ENCODE data around the gene CD4. TPM values are rescaled to one million over a fixed set of nuclear protein-coding genes. Genes with fewer than 3 reads are reported as not detected.

Gene CD4
- polyA plus RNA-seq, 4 donors: 0.89 to 19.1 (median 6.5) TPM

- 57 to 74% (median 72%) methylated on average over 16 of the region's 16 CpGs for WGBS, 3 donors
- Histone ChIP-seq H3K27me3 (ENCODE audit: control insufficient read depth in 3 of 3, insufficient read depth in 3 of 3, low read length in 3 of 3) (no peaks in the 10 kb centered on the region), H3K4me3 (ENCODE audit: low read depth in 1 of 3, low read length in 3 of 3) (no peak overlapping the region), H3K4me1 (ENCODE audit: control insufficient read depth in 3 of 3, insufficient read depth in 2 of 3, low read depth in 1 of 3, low read length in 2 of 3) (peaks cover 0 to 24% (median 0%) of the 10 kb centered on the region in 3 donors), H3K27ac (ENCODE audit: low read depth in 1 of 3, low read length in 2 of 3) (no peak overlapping the region), H3K9me3 (ENCODE audit: control insufficient read depth in 2 of 2, insufficient read depth in 1 of 2, low read depth in 1 of 2, low read length in 1 of 2) (no peaks in the 10 kb centered on the region), H3K36me3 (ENCODE audit: control insufficient read depth in 3 of 3, insufficient read depth in 2 of 3, low read depth in 1 of 3, low read length in 3 of 3) (peaks cover 0 to 73% (median 0%) of the 10 kb centered on the region in 3 donors)
- FAIRE-seq (no peak), DNase-seq (peak in 1 of 2 donors; percentile 25)
Observed at GRCh38 chr12:6843118-6843902, 54.0 kb downstream of the CD4 start.

DNA sequence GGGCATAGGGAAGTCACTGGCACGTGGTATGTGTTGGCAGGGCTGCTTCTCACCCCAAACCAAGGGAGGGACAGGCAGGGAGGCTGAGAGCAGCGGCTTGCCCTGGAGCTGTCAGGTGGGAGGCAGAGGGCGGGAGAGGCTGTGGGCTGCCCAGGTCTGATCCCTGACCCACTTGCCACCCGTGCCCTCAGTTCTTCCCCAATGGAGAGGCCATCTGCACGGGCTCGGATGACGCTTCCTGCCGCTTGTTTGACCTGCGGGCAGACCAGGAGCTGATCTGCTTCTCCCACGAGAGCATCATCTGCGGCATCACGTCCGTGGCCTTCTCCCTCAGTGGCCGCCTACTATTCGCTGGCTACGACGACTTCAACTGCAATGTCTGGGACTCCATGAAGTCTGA, 56.1 kb downstream of the CD4 start:
- Histone ChIP-seq H3K27ac (ENCODE audit: low read depth in 1 of 3, low read length in 2 of 3) (no peak overlapping the region), H3K27me3 (ENCODE audit: control insufficient read depth in 3 of 3, insufficient read depth in 3 of 3, low read length in 3 of 3) (no peaks in the 10 kb centered on the region), H3K9me3 (ENCODE audit: control insufficient read depth in 2 of 2, insufficient read depth in 1 of 2, low read depth in 1 of 2, low read length in 1 of 2) (no peaks in the 10 kb centered on the region), H3K4me1 (ENCODE audit: control insufficient read depth in 3 of 3, insufficient read depth in 2 of 3, low read depth in 1 of 3, low read length in 2 of 3) (peaks cover 0 to 32% (median 0%) of the 10 kb centered on the region in 3 donors), H3K4me3 (ENCODE audit: low read depth in 1 of 3, low read length in 3 of 3) (no peak overlapping the region), H3K36me3 (ENCODE audit: control insufficient read depth in 3 of 3, insufficient read depth in 2 of 3, low read depth in 1 of 3, low read length in 3 of 3) (peaks cover 0 to 74% (median 3%) of the 10 kb centered on the region in 3 donors)
- DNase-seq: no peak
- no peak for FAIRE-seq
- 91 to 96% (median 91%) methylated on average over 17 of the region's 17 CpGs for WGBS, 3 donors

DNA sequence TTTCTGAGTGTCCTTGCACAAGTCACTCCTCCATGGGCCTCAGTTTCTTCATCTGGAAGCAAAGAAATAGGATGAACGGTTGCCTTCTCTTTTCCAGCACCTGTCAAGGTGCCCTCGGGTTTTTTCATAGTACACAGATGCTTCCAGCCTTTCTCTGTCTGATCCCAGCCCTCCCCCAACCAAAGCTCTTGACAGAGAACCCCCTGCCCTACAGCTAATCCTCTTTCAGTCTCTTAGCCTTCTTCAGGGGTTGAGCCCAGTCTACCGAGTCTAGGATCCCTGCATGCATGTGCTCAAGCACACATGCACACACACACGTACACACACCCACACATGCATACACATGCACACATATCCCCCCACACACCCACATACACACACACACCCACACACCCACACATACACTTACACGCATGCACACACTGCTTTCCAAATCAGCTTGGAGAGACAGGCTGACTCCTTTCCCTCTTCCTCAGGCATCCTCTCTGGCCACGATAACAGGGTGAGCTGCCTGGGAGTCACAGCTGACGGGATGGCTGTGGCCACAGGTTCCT, 57.1 kb downstream of the CD4 start:
- no peak overlapping the region for H3K27ac ChIP-seq (ENCODE audit: low read depth in 1 of 3, low read length in 2 of 3)
- no peaks in the 10 kb centered on the region for H3K27me3 ChIP-seq (ENCODE audit: control insufficient read depth in 3 of 3, insufficient read depth in 3 of 3, low read length in 3 of 3)
- peaks cover 0 to 71% (median 3%) of the 10 kb centered on the region in 3 donors for H3K36me3 ChIP-seq (ENCODE audit: control insufficient read depth in 3 of 3, insufficient read depth in 2 of 3, low read depth in 1 of 3, low read length in 3 of 3)
- no peak overlapping the region for H3K4me3 ChIP-seq (ENCODE audit: low read depth in 1 of 3, low read length in 3 of 3)
- whole genome bisulfite sequencing, 3 donors: 88 to 91% (median 90%) methylated on average over 7 of the region's 7 CpGs
- DNase-seq (no peak), FAIRE-seq (no peak)
- H3K4me1 ChIP-seq (ENCODE audit: control insufficient read depth in 3 of 3, insufficient read depth in 2 of 3, low read depth in 1 of 3, low read length in 2 of 3): peaks cover 0 to 30% (median 0%) of the 10 kb centered on the region in 3 donors
- no peaks in the 10 kb centered on the region for H3K9me3 ChIP-seq (ENCODE audit: control insufficient read depth in 2 of 2, insufficient read depth in 1 of 2, low read depth in 1 of 2, low read length in 1 of 2)

GRCh38 chr12:6847676-6848075, 58.3 kb downstream of the CD4 start:
- no peak overlapping the region for H3K4me3 ChIP-seq (ENCODE audit: low read depth in 1 of 3, low read length in 3 of 3)
- H3K27me3 ChIP-seq (ENCODE audit: control insufficient read depth in 3 of 3, insufficient read depth in 3 of 3, low read length in 3 of 3): no peaks in the 10 kb centered on the region
- peaks cover 0 to 68% (median 3%) of the 10 kb centered on the region in 3 donors for H3K36me3 ChIP-seq (ENCODE audit: control insufficient read depth in 3 of 3, insufficient read depth in 2 of 3, low read depth in 1 of 3, low read length in 3 of 3)
- WGBS, 3 donors: 96 to 100% (median 96%) methylated on average over 2 of the region's 2 CpGs
- H3K9me3 ChIP-seq (ENCODE audit: control insufficient read depth in 2 of 2, insufficient read depth in 1 of 2, low read depth in 1 of 2, low read length in 1 of 2): no peaks in the 10 kb centered on the region
- H3K27ac ChIP-seq (ENCODE audit: low read depth in 1 of 3, low read length in 2 of 3): no peak overlapping the region
- peaks cover 0 to 22% (median 0%) of the 10 kb centered on the region in 3 donors for H3K4me1 ChIP-seq (ENCODE audit: control insufficient read depth in 3 of 3, insufficient read depth in 2 of 3, low read depth in 1 of 3, low read length in 2 of 3)
- DNase-seq (no peak), FAIRE-seq (no peak)

DNA sequence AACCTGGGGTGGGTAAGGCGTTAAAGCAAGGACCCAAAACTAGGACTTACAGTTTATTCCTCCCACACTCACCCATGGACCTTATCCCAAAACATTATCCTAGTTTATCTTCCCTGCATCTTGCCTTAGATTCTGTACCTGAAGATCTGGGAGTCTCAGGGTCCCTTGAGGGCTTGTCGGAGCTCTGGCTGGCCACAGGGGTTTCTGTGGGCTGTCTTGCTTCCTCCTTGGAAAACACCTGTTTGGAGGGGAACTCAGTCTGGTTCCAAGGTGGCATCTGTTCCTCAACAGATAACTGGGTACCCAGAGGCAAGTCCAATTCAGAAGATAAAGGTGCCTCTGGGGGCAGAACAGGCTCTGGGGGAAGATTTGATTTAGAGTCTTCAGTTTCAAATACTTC, 60.1 kb downstream of the CD4 start:
- WGBS, 3 donors: 80 to 94% (median 82%) methylated on average over 2 of the region's 2 CpGs
- no peak for FAIRE-seq
- no peak for DNase-seq

GRCh38 chr12:6849976-6850560, 60.7 kb downstream of the CD4 start:
- no peaks in the 10 kb centered on the region for H3K9me3 ChIP-seq (ENCODE audit: control insufficient read depth in 2 of 2, insufficient read depth in 1 of 2, low read depth in 1 of 2, low read length in 1 of 2)
- FAIRE-seq (no peak), DNase-seq (no peak)
- H3K27me3 ChIP-seq (ENCODE audit: control insufficient read depth in 3 of 3, insufficient read depth in 3 of 3, low read length in 3 of 3): no peaks in the 10 kb centered on the region
- peaks cover 0 to 58% (median 3%) of the 10 kb centered on the region in 3 donors for H3K36me3 ChIP-seq (ENCODE audit: control insufficient read depth in 3 of 3, insufficient read depth in 2 of 3, low read depth in 1 of 3, low read length in 3 of 3)
- H3K4me1 ChIP-seq (ENCODE audit: control insufficient read depth in 3 of 3, insufficient read depth in 2 of 3, low read depth in 1 of 3, low read length in 2 of 3): peaks cover 0 to 27% (median 5%) of the 10 kb centered on the region in 3 donors
- H3K27ac ChIP-seq (ENCODE audit: low read depth in 1 of 3, low read length in 2 of 3): peak overlapping the region; percentile 52 to 99 (median 68)
- 82 to 83% (median 82%) methylated on average over 10 of the region's 10 CpGs for WGBS, 3 donors
- peak overlapping the region in 2 of 3 donors; percentile 58 to 72 for H3K4me3 ChIP-seq (ENCODE audit: low read depth in 1 of 3, low read length in 3 of 3)

More for the DNA sequence above, 60.1 kb downstream of the CD4 start:
- peaks cover 0 to 59% (median 3%) of the 10 kb centered on the region in 3 donors for H3K36me3 ChIP-seq (ENCODE audit: control insufficient read depth in 3 of 3, insufficient read depth in 2 of 3, low read depth in 1 of 3, low read length in 3 of 3)
- peaks cover 0 to 27% (median 5%) of the 10 kb centered on the region in 3 donors for H3K4me1 ChIP-seq (ENCODE audit: control insufficient read depth in 3 of 3, insufficient read depth in 2 of 3, low read depth in 1 of 3, low read length in 2 of 3)
- no peaks in the 10 kb centered on the region for H3K9me3 ChIP-seq (ENCODE audit: control insufficient read depth in 2 of 2, insufficient read depth in 1 of 2, low read depth in 1 of 2, low read length in 1 of 2)
- H3K4me3 ChIP-seq (ENCODE audit: low read depth in 1 of 3, low read length in 3 of 3): no peak overlapping the region
- H3K27me3 ChIP-seq (ENCODE audit: control insufficient read depth in 3 of 3, insufficient read depth in 3 of 3, low read length in 3 of 3): no peaks in the 10 kb centered on the region
- H3K27ac ChIP-seq (ENCODE audit: low read depth in 1 of 3, low read length in 2 of 3): no peak overlapping the region

- WGBS, 3 donors: 7 to 25% (median 19%) methylated on average over 16 of the region's 16 CpGs
- H3K4me3 ChIP-seq (ENCODE audit: low read depth in 1 of 3, low read length in 3 of 3): peak overlapping the region in 2 of 3 donors; percentile 58 to 72
- H3K4me1 ChIP-seq (ENCODE audit: control insufficient read depth in 3 of 3, insufficient read depth in 2 of 3, low read depth in 1 of 3, low read length in 2 of 3): peaks cover 0 to 27% (median 5%) of the 10 kb centered on the region in 3 donors
- peak overlapping the region; percentile 52 to 99 (median 95) for H3K27ac ChIP-seq (ENCODE audit: low read depth in 1 of 3, low read length in 2 of 3)
- DNase-seq: peak; percentile 94 to 98
- H3K9me3 ChIP-seq (ENCODE audit: control insufficient read depth in 2 of 2, insufficient read depth in 1 of 2, low read depth in 1 of 2, low read length in 1 of 2): no peaks in the 10 kb centered on the region
- no peak for FAIRE-seq
- no peaks in the 10 kb centered on the region for H3K27me3 ChIP-seq (ENCODE audit: control insufficient read depth in 3 of 3, insufficient read depth in 3 of 3, low read length in 3 of 3)
- H3K36me3 ChIP-seq (ENCODE audit: control insufficient read depth in 3 of 3, insufficient read depth in 2 of 3, low read depth in 1 of 3, low read length in 3 of 3): peaks cover 2 to 57% (median 3%) of the 10 kb centered on the region in 3 donors
Observed at GRCh38 chr12:6850796-6851152, 61.4 kb downstream of the CD4 start.

GRCh38 chr12:6851153-6851920, 62.0 kb downstream of the CD4 start, which contains the start of gene CDCA3:
Gene CDCA3 (minus strand): TSS chr12:6851286. CDS start chr12:6850952, 334 bp downstream.
- peak; percentile 51 for FAIRE-seq

More at GRCh38 chr12:6851153-6851920, 62.0 kb downstream of the CD4 start, which contains the start of gene CDCA3:
- no peaks in the 10 kb centered on the region for H3K9me3 ChIP-seq (ENCODE audit: control insufficient read depth in 2 of 2, insufficient read depth in 1 of 2, low read depth in 1 of 2, low read length in 1 of 2)
- peak within 1 kb of the TSS; percentile 92 to 99 (median 95) for H3K27ac ChIP-seq (ENCODE audit: low read depth in 1 of 3, low read length in 2 of 3)
- H3K36me3 ChIP-seq (ENCODE audit: control insufficient read depth in 3 of 3, insufficient read depth in 2 of 3, low read depth in 1 of 3, low read length in 3 of 3): peaks cover 3 to 57% (median 3%) of the 10 kb centered on the region in 3 donors
- 0 to 1% (median 0%) methylated on average over 37 of the region's 37 CpGs for WGBS, 3 donors
- H3K4me1 ChIP-seq (ENCODE audit: control insufficient read depth in 3 of 3, insufficient read depth in 2 of 3, low read depth in 1 of 3, low read length in 2 of 3): peaks cover 0 to 27% (median 5%) of the 10 kb centered on the region in 3 donors
- H3K27me3 ChIP-seq (ENCODE audit: control insufficient read depth in 3 of 3, insufficient read depth in 3 of 3, low read length in 3 of 3): no peaks in the 10 kb centered on the region
- peak; percentile 97 to 100 for DNase-seq
- H3K4me3 ChIP-seq (ENCODE audit: low read depth in 1 of 3, low read length in 3 of 3): peak within 1 kb of the TSS; percentile 55 to 72 (median 58)
